Measurements from ENCODE around the gene CASS4.

DNA sequence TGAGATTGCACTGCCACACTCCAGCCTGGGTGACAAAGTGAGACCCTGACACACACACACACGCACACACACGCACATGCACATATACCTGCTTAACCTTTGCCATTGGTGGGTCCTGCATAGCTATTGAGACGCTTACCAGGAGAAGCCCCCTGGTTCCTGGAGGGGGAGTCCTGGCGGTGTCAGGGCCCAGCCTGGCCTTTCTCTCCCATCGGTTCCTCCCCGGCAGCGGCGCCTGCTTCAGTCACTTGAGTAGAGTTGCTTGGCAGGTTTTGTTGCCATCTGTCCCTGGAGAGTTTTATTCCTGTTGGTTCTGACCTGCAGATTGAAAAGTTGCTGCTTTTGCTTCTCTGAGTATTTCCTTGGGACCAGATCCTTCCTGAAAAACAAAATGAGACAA, 91.9 kb downstream of the CASS4 start:
- TF ChIP-seq, protein P1, sequence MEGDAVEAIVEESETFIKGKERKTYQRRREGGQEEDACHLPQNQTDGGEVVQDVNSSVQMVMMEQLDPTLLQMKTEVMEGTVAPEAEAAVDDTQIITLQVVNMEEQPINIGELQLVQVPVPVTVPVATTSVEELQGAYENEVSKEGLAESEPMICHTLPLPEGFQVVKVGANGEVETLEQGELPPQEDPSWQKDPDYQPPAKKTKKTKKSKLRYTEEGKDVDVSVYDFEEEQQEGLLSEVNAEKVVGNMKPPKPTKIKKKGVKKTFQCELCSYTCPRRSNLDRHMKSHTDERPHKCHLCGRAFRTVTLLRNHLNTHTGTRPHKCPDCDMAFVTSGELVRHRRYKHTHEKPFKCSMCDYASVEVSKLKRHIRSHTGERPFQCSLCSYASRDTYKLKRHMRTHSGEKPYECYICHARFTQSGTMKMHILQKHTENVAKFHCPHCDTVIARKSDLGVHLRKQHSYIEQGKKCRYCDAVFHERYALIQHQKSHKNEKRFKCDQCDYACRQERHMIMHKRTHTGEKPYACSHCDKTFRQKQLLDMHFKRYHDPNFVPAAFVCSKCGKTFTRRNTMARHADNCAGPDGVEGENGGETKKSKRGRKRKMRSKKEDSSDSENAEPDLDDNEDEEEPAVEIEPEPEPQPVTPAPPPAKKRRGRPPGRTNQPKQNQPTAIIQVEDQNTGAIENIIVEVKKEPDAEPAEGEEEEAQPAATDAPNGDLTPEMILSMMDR (IDR thresholded peaks at IDR 0.05; ENCODE audit: insufficient read depth, low read depth, low read length) = no peak
- TF ChIP-seq EZH2 (IDR thresholded peaks at IDR 0.05; ENCODE audit: insufficient read depth, low read length) = no peak

Data from astrocyte (in vitro differentiated cells and primary cell).